ENCODE data around the gene NTRK2. TPM values are rescaled to one million over a fixed set of nuclear protein-coding genes. Genes with fewer than 3 reads are reported as not detected.
"Not testable (repeated sequence)": the region's sequence is repeated elsewhere in the genome, so short reads cannot be mapped to it uniquely, and the experiment has no call there.

Gene NTRK2
- total and polyA plus RNA-seq, 10 of the 15 experiments (the other 5 are each of a cell fraction or from before 2014, with no cell fraction given): 0.42 to 4.6 (median 0.65) TPM

DNA sequence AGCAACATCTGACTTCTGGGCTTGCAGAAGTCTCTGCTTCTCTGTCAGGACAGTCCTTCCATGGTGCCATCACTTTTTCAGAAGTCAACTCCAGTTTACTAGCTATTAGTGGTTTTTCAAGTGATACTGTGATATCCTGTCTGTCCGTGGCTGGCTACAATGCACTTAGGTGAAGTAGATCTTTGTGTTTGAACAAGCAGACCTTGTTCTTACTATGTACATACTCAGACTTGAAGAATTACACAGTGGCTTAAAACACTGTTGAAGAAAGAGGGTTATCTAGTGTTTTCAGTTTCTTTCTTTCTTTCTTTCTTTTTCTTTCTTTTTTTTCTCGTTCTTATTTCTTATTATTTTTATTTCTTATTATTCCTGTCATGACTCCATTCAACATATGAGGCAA, 228.7 kb downstream of the NTRK2 start (continued):
- TF ChIP-seq, protein P1, sequence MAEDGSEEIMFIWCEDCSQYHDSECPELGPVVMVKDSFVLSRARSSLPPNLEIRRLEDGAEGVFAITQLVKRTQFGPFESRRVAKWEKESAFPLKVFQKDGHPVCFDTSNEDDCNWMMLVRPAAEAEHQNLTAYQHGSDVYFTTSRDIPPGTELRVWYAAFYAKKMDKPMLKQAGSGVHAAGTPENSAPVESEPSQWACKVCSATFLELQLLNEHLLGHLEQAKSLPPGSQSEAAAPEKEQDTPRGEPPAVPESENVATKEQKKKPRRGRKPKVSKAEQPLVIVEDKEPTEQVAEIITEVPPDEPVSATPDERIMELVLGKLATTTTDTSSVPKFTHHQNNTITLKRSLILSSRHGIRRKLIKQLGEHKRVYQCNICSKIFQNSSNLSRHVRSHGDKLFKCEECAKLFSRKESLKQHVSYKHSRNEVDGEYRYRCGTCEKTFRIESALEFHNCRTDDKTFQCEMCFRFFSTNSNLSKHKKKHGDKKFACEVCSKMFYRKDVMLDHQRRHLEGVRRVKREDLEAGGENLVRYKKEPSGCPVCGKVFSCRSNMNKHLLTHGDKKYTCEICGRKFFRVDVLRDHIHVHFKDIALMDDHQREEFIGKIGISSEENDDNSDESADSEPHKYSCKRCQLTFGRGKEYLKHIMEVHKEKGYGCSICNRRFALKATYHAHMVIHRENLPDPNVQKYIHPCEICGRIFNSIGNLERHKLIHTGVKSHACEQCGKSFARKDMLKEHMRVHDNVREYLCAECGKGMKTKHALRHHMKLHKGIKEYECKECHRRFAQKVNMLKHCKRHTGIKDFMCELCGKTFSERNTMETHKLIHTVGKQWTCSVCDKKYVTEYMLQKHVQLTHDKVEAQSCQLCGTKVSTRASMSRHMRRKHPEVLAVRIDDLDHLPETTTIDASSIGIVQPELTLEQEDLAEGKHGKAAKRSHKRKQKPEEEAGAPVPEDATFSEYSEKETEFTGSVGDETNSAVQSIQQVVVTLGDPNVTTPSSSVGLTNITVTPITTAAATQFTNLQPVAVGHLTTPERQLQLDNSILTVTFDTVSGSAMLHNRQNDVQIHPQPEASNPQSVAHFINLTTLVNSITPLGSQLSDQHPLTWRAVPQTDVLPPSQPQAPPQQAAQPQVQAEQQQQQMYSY (CRISPR knock-in tag; IDR thresholded peaks at IDR 0.05): no peak
- TF ChIP-seq YBX1 (IDR thresholded peaks at IDR 0.05) (no peak), PAX8 (IDR thresholded peaks at IDR 0.05) (no peak), IKZF2 (IDR thresholded peaks at IDR 0.05) (no peak), MYC (IDR thresholded peaks at IDR 0.05; ENCODE audit: insufficient read depth, insufficient read length, insufficient replicate concordance, low read length, severe bottlenecking) (no peak), SMARCA5 (IDR thresholded peaks at IDR 0.05) (no peak), GABPA (IDR thresholded peaks at IDR 0.05; ENCODE audit: low read depth) (no peak), NFXL1 (IDR thresholded peaks at IDR 0.05; ENCODE audit: borderline replicate concordance) (no peak)
- TF ChIP-seq, protein P2, sequence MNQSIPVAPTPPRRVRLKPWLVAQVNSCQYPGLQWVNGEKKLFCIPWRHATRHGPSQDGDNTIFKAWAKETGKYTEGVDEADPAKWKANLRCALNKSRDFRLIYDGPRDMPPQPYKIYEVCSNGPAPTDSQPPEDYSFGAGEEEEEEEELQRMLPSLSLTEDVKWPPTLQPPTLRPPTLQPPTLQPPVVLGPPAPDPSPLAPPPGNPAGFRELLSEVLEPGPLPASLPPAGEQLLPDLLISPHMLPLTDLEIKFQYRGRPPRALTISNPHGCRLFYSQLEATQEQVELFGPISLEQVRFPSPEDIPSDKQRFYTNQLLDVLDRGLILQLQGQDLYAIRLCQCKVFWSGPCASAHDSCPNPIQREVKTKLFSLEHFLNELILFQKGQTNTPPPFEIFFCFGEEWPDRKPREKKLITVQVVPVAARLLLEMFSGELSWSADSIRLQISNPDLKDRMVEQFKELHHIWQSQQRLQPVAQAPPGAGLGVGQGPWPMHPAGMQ (IDR thresholded peaks at IDR 0.05; ENCODE audit: borderline replicate concordance): no peak

DNA sequence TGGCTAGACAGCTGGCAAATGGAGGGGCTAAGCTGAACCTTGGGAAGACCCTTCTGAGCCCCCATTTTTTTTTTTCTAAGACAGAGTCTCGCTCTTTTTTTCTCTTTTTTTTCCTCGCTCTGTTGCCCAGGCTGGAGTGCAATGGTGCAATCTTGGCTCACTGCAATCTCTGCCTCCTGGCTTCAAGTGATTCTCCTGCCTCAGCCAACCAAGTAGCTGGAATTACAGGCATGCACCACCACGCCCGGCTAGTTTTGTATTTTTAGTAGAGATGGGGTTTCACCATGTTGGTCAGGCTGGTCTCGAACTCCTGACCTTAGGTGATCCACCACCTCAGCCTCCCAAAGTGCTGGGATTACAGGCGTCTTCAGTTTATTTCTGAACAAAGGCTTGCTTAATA, 229.1 kb downstream of the NTRK2 start:
- H3K27ac ChIP-seq (ENCODE audit: control insufficient read depth, insufficient read depth); H3K36me3 ChIP-seq (ENCODE audit: control insufficient read depth in 2 of 2, insufficient read depth in 2 of 2, low read length in 1 of 2); H3K9ac ChIP-seq (ENCODE audit: control insufficient read depth, insufficient read depth, low read length); H3K4me3 ChIP-seq; ATAC-seq; DNase-seq (ENCODE audit: low read depth, low spot score); H4K20me1 ChIP-seq (ENCODE audit: control insufficient read depth, insufficient read depth); BruUV-seq (replicated peaks); POLR2A ChIA-PET; H3K79me2 ChIP-seq (ENCODE audit: control insufficient read depth, insufficient read depth, low read length); FAIRE-seq; H3K4me1 ChIP-seq (ENCODE audit: control insufficient read depth, insufficient read depth, low read length); SMC1A ChIA-PET (ENCODE audit: uncharacterized antibody, unreplicated experiment); H3K4me2 ChIP-seq (ENCODE audit: control insufficient read depth, insufficient read depth); H2AFZ ChIP-seq (ENCODE audit: control insufficient read depth, low read depth, low read length); H3K9me3 ChIP-seq (replicated peaks; ENCODE audit: control insufficient read depth, insufficient read depth, low read length); intact Hi-C loops (cut with micrococcal nuclease; ENCODE audit: unreplicated experiment); in situ Hi-C loops (cut with MboI); H3K27me3 ChIP-seq (replicated peaks in 1 of 2; ENCODE audit: control insufficient read depth in 2 of 2, insufficient read depth in 2 of 2, low read length in 1 of 2): not testable (repeated sequence)
- WGBS (ENCODE audit: insufficient coverage, insufficient replicate concordance, low lambda C conversion rate, missing lambda C conversion rate): 10% methylated on average over 5 of the region's 6 CpGs
- ChIA-PET CTCF (interaction anchor here (0.7 kb wide), 1 partner anchor 121 kb away, joined by 3 read pairs; no protein-coding TSS in a partner anchor), RAD21 (ENCODE audit: unreplicated experiment) (interaction anchor here (0.7 kb wide), 1 partner anchor 535 kb away, joined by 3 read pairs; no protein-coding TSS in a partner anchor)
